ENCODE data around the gene LNP1.
"Not testable (repeated sequence)": the region's sequence is repeated elsewhere in the genome, so short reads cannot be mapped to it uniquely, and the experiment has no call there.

Gene LNP1, protein sequence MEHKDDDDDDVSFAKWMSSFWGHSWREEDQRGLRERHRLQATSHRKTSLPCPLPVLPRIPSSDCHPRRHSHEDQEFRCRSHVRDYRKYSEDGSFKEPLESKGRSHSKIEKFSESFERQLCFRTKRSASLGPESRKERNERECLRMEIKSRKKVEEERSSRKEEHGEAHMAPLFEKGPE

DNA sequence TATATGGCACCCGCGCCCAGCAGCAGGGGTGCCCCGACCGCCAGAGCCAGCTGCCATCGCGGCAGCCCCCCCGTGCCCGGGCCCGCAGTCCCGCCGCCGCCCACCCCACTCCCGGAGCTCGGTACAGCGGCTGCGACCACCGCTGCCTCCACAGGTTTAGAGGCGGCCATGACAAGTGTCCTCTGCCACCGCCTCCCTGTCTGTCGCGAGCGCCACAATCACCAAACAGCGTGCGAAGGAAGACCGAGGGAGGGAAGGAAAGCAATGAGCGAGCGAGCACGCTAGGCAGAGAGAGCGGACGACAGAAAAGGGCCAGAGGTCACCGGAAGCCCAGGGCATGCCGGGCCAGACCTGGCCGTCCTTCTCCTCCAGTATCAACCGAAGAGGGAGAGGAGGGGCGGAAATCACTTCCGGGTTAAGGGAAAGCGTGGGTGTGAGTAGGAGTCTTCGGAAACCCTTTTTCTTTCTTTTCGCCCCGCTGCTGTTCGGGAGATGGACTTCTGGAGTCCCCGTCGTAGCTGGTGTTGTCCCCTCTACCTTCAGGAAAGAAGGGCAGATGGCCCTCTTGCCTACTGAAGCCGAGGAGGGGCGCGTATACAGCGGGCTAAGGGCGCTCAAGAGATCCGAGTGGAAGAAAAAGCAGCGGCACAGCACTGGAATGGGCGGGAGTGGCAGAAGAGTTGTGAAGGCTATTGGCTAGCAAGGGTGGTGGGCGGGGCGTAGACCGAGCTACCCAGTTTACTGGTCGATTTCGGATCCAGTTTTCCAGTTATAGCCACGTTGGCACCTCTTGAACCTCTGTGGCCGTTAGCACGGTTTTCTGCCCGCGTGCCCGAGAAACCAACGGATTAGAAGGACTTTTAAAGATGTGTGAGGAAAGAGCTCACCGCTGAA, at the start of gene LNP1, which contains the start of gene TOMM70:
Gene LNP1 (plus strand): TSS at position 760 of the 894 bp plus-strand sequence. CDS start 28,191 bp downstream, outside the sequence.
Gene TOMM70 (minus strand): TSS at position 310 of the 894 bp plus-strand sequence. CDS start 140 bp downstream, at position 170.
- in situ Hi-C loops (cut with MboI; ENCODE audit: low sequenced_read_pairs): no loop called here

- in situ Hi-C loops (cut with MboI; ENCODE audit: low sequenced_read_pairs): not testable (repeated sequence)
These were observed 49.6 kb upstream of the LNP1 start for GRCh38 chr3:100351770-100352169.

GRCh38 chr3:100352296-100353231, 48.8 kb upstream of the LNP1 start:
- in situ Hi-C loops (cut with MboI; ENCODE audit: low sequenced_read_pairs): no loop called here

DNA sequence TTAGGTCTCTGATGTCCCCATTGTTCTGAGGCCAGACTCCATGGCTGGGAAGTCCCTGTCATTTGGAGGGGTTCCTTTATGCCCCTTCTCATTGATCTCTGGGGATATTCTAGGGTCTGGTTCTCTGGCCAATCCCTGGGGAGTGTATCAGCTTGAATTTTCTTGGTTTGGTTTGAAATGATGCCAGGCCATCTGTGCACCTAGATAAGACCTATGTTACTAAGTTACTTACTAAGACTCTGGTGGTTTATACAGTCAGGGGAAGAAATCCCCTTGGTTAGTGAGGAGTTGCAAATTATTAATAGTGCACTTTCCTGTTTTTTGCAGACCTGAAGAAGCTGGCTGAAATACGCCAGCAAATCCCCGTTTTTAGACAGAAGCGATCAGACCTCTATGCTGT, 46.5 kb upstream of the LNP1 start:
- in situ Hi-C loops (cut with MboI; ENCODE audit: low sequenced_read_pairs): no loop called here

GRCh38 chr3:100358413-100358812, 42.9 kb upstream of the LNP1 start:
- in situ Hi-C loops (cut with MboI; ENCODE audit: low sequenced_read_pairs): no loop called here

- in situ Hi-C loops (cut with MboI; ENCODE audit: low sequenced_read_pairs): no loop called here
These were observed 42.3 kb upstream of the LNP1 start for GRCh38 chr3:100359035-100359434.

- in situ Hi-C loops (cut with MboI; ENCODE audit: low sequenced_read_pairs): no loop called here
These were observed 40.4 kb upstream of the LNP1 start for GRCh38 chr3:100360757-100361496.

GRCh38 chr3:100361897-100362296, 39.4 kb upstream of the LNP1 start:
- in situ Hi-C loops (cut with MboI; ENCODE audit: low sequenced_read_pairs): no loop called here

GRCh38 chr3:100364421-100364820, 36.9 kb upstream of the LNP1 start:
- in situ Hi-C loops (cut with MboI; ENCODE audit: low sequenced_read_pairs): no loop called here

DNA sequence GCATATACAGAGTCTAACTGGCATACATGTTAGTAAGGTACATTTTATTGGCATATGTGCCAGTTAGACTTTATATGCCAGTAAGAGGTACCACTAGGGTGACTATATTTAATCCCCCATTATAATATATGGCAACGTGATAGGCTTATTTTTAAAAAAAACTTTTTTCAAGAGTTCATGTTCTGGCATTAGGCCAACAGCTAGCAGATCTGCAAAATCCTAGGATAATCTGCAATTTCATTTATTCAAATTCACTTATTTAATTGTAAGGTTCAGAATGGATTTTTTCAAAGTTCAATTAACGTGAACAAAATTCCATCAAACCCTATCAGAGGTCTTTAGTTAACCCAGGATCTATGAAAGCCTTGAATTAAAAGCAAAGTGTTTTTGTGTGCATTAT, 34.9 kb upstream of the LNP1 start:
- in situ Hi-C loops (cut with MboI; ENCODE audit: low sequenced_read_pairs): no loop called here

DNA sequence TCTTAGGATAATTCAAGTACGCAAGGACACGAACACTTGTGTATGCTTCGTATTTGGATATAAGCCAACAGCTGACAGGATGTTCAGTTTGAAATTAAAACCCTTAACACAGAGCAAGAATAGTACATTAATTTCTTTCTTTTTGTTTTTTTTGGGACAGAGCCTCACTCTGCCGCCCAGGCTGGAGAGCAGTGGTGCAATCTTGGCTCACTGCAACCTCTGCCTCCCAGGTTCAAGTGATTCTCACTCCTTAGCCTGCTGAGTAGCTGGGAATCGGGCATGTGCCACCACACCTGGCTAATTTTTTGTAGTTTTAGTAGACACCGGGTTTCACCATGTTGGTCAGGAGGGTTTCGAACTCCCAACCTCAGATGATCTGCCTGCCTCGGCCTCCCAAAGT, 32.9 kb upstream of the LNP1 start:
- in situ Hi-C loops (cut with MboI; ENCODE audit: low sequenced_read_pairs): no loop called here

GRCh38 chr3:100370756-100371155, 30.6 kb upstream of the LNP1 start:
- in situ Hi-C loops (cut with MboI; ENCODE audit: low sequenced_read_pairs): no loop called here

DNA sequence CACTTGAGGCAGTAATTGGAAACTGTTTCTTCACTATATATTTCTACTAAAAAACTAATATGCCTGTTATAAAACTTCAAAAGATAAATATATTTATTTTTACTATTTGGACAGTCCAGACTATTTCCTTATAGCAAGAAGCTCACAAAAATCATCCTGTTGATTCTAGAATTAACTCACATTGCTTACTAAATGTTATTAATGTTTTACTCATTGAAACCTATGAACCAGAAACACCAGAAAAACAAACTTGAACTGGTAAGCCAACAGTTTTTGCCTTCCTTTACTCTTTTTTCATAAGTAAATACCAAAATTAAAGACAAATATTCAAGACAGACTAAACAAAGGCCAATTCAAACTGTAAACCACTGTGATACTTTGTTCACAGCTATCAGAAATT, 26.8 kb upstream of the LNP1 start:
- in situ Hi-C loops (cut with MboI; ENCODE audit: low sequenced_read_pairs): no loop called here

- in situ Hi-C loops (cut with MboI; ENCODE audit: low sequenced_read_pairs): no loop called here
These were observed 25.0 kb upstream of the LNP1 start for GRCh38 chr3:100376301-100376700.

- in situ Hi-C loops (cut with MboI; ENCODE audit: low sequenced_read_pairs): no loop called here
These were observed 16.4 kb upstream of the LNP1 start for GRCh38 chr3:100384733-100385525.

GRCh38 chr3:100386437-100387074, 14.8 kb upstream of the LNP1 start:
- in situ Hi-C loops (cut with MboI; ENCODE audit: low sequenced_read_pairs): no loop called here

GRCh38 chr3:100389025-100389424, 12.3 kb upstream of the LNP1 start:
- in situ Hi-C loops (cut with MboI; ENCODE audit: low sequenced_read_pairs): no loop called here

GRCh38 chr3:100395679-100396431, 5.5 kb upstream of the LNP1 start:
- in situ Hi-C loops (cut with MboI; ENCODE audit: low sequenced_read_pairs): no loop called here
